Esophagus (tissue), 2 donors: ENCODE results near the gene TRMT13. TPM values are rescaled to one million over a fixed set of nuclear protein-coding genes. Genes with fewer than 3 reads are reported as not detected.

ENCODE experiments used
- H3K27ac ChIP-seq, 2 donors: one replicate each; pipeline ENCODE4 v1.5.1; 2013; ENCODE audit warnings: low read depth in 2 of 2, mild to moderate bottlenecking in 2 of 2, inconsistent platforms in 1 of 2, low read length in 1 of 2, moderate library complexity in 1 of 2
- H3K27me3 ChIP-seq, 2 donors: one replicate each; pipeline ENCODE4 v1.6.1; 2013; ENCODE audit warnings: low read length in 2 of 2, control low read depth in 1 of 2, mild to moderate bottlenecking in 1 of 2; ENCODE audit not compliant: insufficient read depth in 2 of 2, control insufficient read depth in 1 of 2
- H3K36me3 ChIP-seq, 2 donors: one replicate each; pipeline ENCODE4 v1.6.1; 2013; ENCODE audit warnings: low read length in 1 of 2; ENCODE audit not compliant: control insufficient read depth in 2 of 2, insufficient read depth in 2 of 2
- H3K4me1 ChIP-seq, 2 donors: one replicate each; pipeline ENCODE4 v1.6.1; 2013; ENCODE audit warnings: low read length in 1 of 2; ENCODE audit not compliant: control insufficient read depth in 2 of 2, insufficient read depth in 2 of 2
- H3K4me3 ChIP-seq, 2 donors: one replicate each; pipeline ENCODE4 v1.5.1; 2013; ENCODE audit warnings: low read length in 2 of 2, mild to moderate bottlenecking in 2 of 2, low read depth in 1 of 2, moderate library complexity in 1 of 2
- H3K9me3 ChIP-seq, 2 donors: one replicate each; pipeline ENCODE4 v1.6.1; 2013; ENCODE audit warnings: mild to moderate bottlenecking in 2 of 2, low read depth in 1 of 2, low read length in 1 of 2, moderate library complexity in 1 of 2; ENCODE audit not compliant: control insufficient read depth in 2 of 2, insufficient read depth in 1 of 2
- WGBS, 2 donors: extraction: QIAGEN DNeasy Blood & Tissue Kit; methylation state at CpG; one replicate each; pipeline ENCODE4 v1.1.7; 2013; 5-methylcytosine and 5-hydroxymethylcytosine counted together
- polyA plus RNA-seq, 2 donors: library from polyadenylated mRNA; stranded (reverse); fragments of 200-250 nt; gene quantifications; one replicate each; pipeline ENCODE4 v1.2.3, GENCODE V29; 2013
- donor health status: healthy with polysubstance abuse.
- donor health status: Bipolar disorder and iron deficiency.

The TRMT13 gene
- polyA plus RNA-seq, result 10 to 100 TPM in 1 of 2 donors, 1 to 10 TPM in 1; 7.5 to 11.7 TPM

GRCh38 chr1:100132566-100133477 lies at the start of gene TRMT13, which contains the start of gene SASS6:
Gene TRMT13 (plus strand): TSS chr1:100133163. CDS start chr1:100133169, 6 bp downstream.
Gene SASS6 (minus strand): TSS chr1:100132930. CDS start chr1:100132814, 116 bp downstream.
- no peaks in the 10 kb centered on the region for H3K9me3 ChIP-seq
- WGBS, 2 donors, result 0% methylated on average over 57 of the region's 57 CpGs
- H3K4me1 ChIP-seq, result no peaks in the 10 kb centered on the region
- no peaks in the 10 kb centered on the region for H3K36me3 ChIP-seq
- peak within 1 kb of the TSS; percentile 77 to 99 for H3K4me3 ChIP-seq
- H3K27ac ChIP-seq, result peak within 1 kb of the TSS; percentile 31 to 83
- H3K27me3 ChIP-seq, result no peaks in the 10 kb centered on the region

- Histone ChIP-seq H3K36me3 (peaks cover 0 to 5% of the 10 kb centered on the region in 2 donors), H3K27me3 (no peaks in the 10 kb centered on the region), H3K27ac (no peak overlapping the region), H3K4me3 (no peak overlapping the region), H3K9me3 (no peaks in the 10 kb centered on the region), H3K4me1 (no peaks in the 10 kb centered on the region)
- WGBS, 2 donors, result 87 to 97% methylated on average over 1 of the region's 1 CpG
These were observed 45.6 kb upstream of the TRMT13 start for GRCh38 chr1:100087396-100087795.

DNA sequence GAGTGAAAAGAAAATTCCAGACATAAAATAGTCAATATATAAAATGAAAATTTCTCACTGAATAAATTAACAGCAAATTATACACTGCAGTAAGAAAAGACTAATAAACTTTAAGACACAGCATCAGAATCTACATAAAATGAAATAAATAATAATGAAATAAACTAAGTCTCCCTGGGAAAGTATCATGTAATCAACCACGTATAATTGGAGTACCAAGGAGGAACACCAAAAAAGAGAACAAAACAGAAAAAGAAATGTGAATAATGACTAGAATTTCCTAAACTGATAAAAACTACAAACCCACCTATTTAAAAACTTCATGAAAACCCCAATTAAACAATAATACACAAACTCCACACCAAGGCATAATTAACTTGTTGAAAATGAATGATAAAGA lies 43.9 kb upstream of the TRMT13 start:
- Histone ChIP-seq H3K4me1 (no peaks in the 10 kb centered on the region), H3K36me3 (peaks cover 0 to 8% of the 10 kb centered on the region in 2 donors), H3K27me3 (no peaks in the 10 kb centered on the region), H3K4me3 (no peak overlapping the region), H3K9me3 (no peaks in the 10 kb centered on the region), H3K27ac (no peak overlapping the region)
- 87 to 100% methylated on average over 1 of the region's 1 CpG for WGBS, 2 donors

GRCh38 chr1:100090471-100090870 lies 42.5 kb upstream of the TRMT13 start:
- peaks cover 0 to 8% of the 10 kb centered on the region in 2 donors for H3K36me3 ChIP-seq
- H3K27ac ChIP-seq, result no peak overlapping the region
- no peak overlapping the region for H3K4me3 ChIP-seq
- H3K27me3 ChIP-seq, result no peaks in the 10 kb centered on the region
- H3K9me3 ChIP-seq, result no peaks in the 10 kb centered on the region
- H3K4me1 ChIP-seq, result no peaks in the 10 kb centered on the region
- 88 to 98% methylated on average over 3 of the region's 3 CpGs for WGBS, 2 donors

DNA sequence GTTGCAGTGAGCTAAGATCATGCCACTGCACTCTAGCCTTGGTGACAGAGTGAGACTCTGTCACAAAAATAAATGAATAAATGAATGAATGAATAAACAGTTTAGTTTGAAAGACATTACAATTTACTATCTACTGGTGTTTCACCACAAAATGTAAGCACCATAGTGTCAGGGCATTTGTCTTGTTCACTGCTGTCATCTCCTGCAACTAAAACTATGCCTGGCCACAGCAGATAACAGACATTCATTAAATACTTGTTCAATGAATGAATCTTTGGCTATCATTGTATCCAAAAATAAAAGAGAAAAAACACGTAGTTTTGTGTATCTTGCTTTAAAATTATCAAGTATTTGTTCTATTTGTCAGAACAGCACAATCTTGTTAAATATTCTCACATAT lies 32.8 kb upstream of the TRMT13 start:
- WGBS, 2 donors, result 55 to 77% methylated on average over 1 of the region's 1 CpG
- Histone ChIP-seq H3K4me3 (no peak overlapping the region), H3K4me1 (no peaks in the 10 kb centered on the region), H3K27me3 (no peaks in the 10 kb centered on the region), H3K36me3 (no peaks in the 10 kb centered on the region), H3K27ac (no peak overlapping the region), H3K9me3 (no peaks in the 10 kb centered on the region)

- H3K36me3 ChIP-seq, result peaks cover 0 to 2% of the 10 kb centered on the region in 2 donors
- WGBS, 2 donors, result 87 to 91% methylated on average over 2 of the region's 2 CpGs
These were observed 31.4 kb upstream of the TRMT13 start for GRCh38 chr1:100101564-100101963.

GRCh38 chr1:100107696-100108095 lies 25.3 kb upstream of the TRMT13 start:
- Histone ChIP-seq H3K9me3 (no peaks in the 10 kb centered on the region), H3K4me1 (no peaks in the 10 kb centered on the region), H3K4me3 (no peak overlapping the region), H3K27me3 (no peaks in the 10 kb centered on the region), H3K36me3 (peaks cover 0 to 2% of the 10 kb centered on the region in 2 donors), H3K27ac (no peak overlapping the region)
- 92 to 93% methylated on average over 4 of the region's 4 CpGs for WGBS, 2 donors

More at GRCh38 chr1:100101564-100101963, 31.4 kb upstream of the TRMT13 start:
- Histone ChIP-seq H3K4me1 (no peaks in the 10 kb centered on the region), H3K4me3 (no peak overlapping the region), H3K27ac (no peak overlapping the region), H3K9me3 (no peaks in the 10 kb centered on the region), H3K27me3 (no peaks in the 10 kb centered on the region)

GRCh38 chr1:100109554-100110066 lies 23.4 kb upstream of the TRMT13 start:
- H3K9me3 ChIP-seq, result no peaks in the 10 kb centered on the region

GRCh38 chr1:100115524-100115923 lies 17.4 kb upstream of the TRMT13 start:
- Histone ChIP-seq H3K27ac (no peak overlapping the region), H3K36me3 (no peaks in the 10 kb centered on the region), H3K4me3 (no peak overlapping the region), H3K27me3 (no peaks in the 10 kb centered on the region), H3K4me1 (no peaks in the 10 kb centered on the region), H3K9me3 (no peaks in the 10 kb centered on the region)
- WGBS, 2 donors, result 96 to 100% methylated on average over 4 of the region's 4 CpGs

More at GRCh38 chr1:100109554-100110066, 23.4 kb upstream of the TRMT13 start:
- Histone ChIP-seq H3K27me3 (no peaks in the 10 kb centered on the region), H3K4me1 (no peaks in the 10 kb centered on the region), H3K4me3 (no peak overlapping the region), H3K36me3 (peaks cover 0 to 2% of the 10 kb centered on the region in 2 donors), H3K27ac (no peak overlapping the region)
